Dendritic cell treated with granulocyte-macrophage colony-stimulating factor and Interleukin-4, amounts not matched to agents 40 ng/mL and 50 ng/mL, for 4 days (primary cell): ENCODE measurements around the gene NCOA1.

Experiments used
- H3K27ac Mint-ChIP-seq: one replicate; pipeline ENCODE4 v1.8.0; 2022; ENCODE audit warnings: mild to moderate bottlenecking, mixed read lengths
- H3K27me3 Mint-ChIP-seq: one replicate; pipeline ENCODE4 v1.8.0; 2022; ENCODE audit warnings: mild to moderate bottlenecking, mixed read lengths
- H3K36me3 Mint-ChIP-seq: one replicate; pipeline ENCODE4 v1.8.0; 2022; ENCODE audit warnings: low read depth, mixed read lengths
- H3K4me1 Mint-ChIP-seq: one replicate; pipeline ENCODE4 v1.8.0; 2022; ENCODE audit warnings: low read depth, mixed read lengths
- H3K4me3 Mint-ChIP-seq: one replicate; pipeline ENCODE4 v1.8.0; 2022; ENCODE audit warnings: mild to moderate bottlenecking, moderate library complexity, mixed read lengths
- H3K9me3 Mint-ChIP-seq: one replicate; pipeline ENCODE4 v1.8.0; 2022; ENCODE audit warnings: mixed read lengths
- intact Hi-C: fragments of 100-400 bp; cut with micrococcal nuclease; formaldehyde crosslinking; loops from one replicate; pipeline ENCODE4 v1.15.0; 2022

NCOA1 gene

GRCh38 chr2:24642351-24642750 is 151.3 kb downstream of the NCOA1 start:
- no peaks in the 10 kb centered on the region for H3K36me3 Mint-ChIP-seq
- H3K27ac Mint-ChIP-seq, result no peak overlapping the region
- no peaks in the 10 kb centered on the region for H3K27me3 Mint-ChIP-seq
- no peak overlapping the region for H3K4me3 Mint-ChIP-seq
- H3K4me1 Mint-ChIP-seq, result peaks cover 5% of the 10 kb centered on the region
- intact Hi-C loops, result no loop called here
- H3K9me3 Mint-ChIP-seq, result no peaks in the 10 kb centered on the region

- Mint-ChIP-seq H3K4me1 (peaks cover 5% of the 10 kb centered on the region), H3K27me3 (no peaks in the 10 kb centered on the region), H3K9me3 (no peaks in the 10 kb centered on the region), H3K4me3 (no peak overlapping the region), H3K27ac (no peak overlapping the region), H3K36me3 (no peaks in the 10 kb centered on the region)
- intact Hi-C loops, result no loop called here
Observed at GRCh38 chr2:24643051-24643450, 152.0 kb downstream of the NCOA1 start.

GRCh38 chr2:24644032-24644431 is 153.0 kb downstream of the NCOA1 start:
- H3K9me3 Mint-ChIP-seq, result no peaks in the 10 kb centered on the region
- no peaks in the 10 kb centered on the region for H3K36me3 Mint-ChIP-seq
- intact Hi-C loops, result no loop called here
- H3K27me3 Mint-ChIP-seq, result no peaks in the 10 kb centered on the region
- H3K27ac Mint-ChIP-seq, result no peak overlapping the region
- no peaks in the 10 kb centered on the region for H3K4me1 Mint-ChIP-seq
- no peak overlapping the region for H3K4me3 Mint-ChIP-seq

- Mint-ChIP-seq H3K4me1 (peaks cover 16% of the 10 kb centered on the region), H3K4me3 (no peak overlapping the region), H3K9me3 (no peaks in the 10 kb centered on the region), H3K36me3 (no peaks in the 10 kb centered on the region), H3K27me3 (no peaks in the 10 kb centered on the region), H3K27ac (no peak overlapping the region)
- intact Hi-C loops, result no loop called here
Observed at GRCh38 chr2:24650997-24651642, 160.1 kb downstream of the NCOA1 start.

- Mint-ChIP-seq H3K4me3 (no peak overlapping the region), H3K27ac (no peak overlapping the region), H3K36me3 (no peaks in the 10 kb centered on the region), H3K27me3 (no peaks in the 10 kb centered on the region), H3K9me3 (no peaks in the 10 kb centered on the region), H3K4me1 (peaks cover 16% of the 10 kb centered on the region)
- intact Hi-C loops, result no loop called here
Observed at GRCh38 chr2:24651643-24652003, 160.6 kb downstream of the NCOA1 start.

GRCh38 chr2:24652265-24653182 is 161.5 kb downstream of the NCOA1 start:
- Mint-ChIP-seq H3K27ac (peak overlapping the region; percentile 68), H3K4me3 (no peak overlapping the region), H3K27me3 (no peaks in the 10 kb centered on the region), H3K4me1 (peaks cover 21% of the 10 kb centered on the region), H3K9me3 (no peaks in the 10 kb centered on the region), H3K36me3 (no peaks in the 10 kb centered on the region)
- intact Hi-C loops, result no loop called here

GRCh38 chr2:24657818-24658217 is 166.8 kb downstream of the NCOA1 start:
- peaks cover 24% of the 10 kb centered on the region for H3K4me1 Mint-ChIP-seq
- H3K36me3 Mint-ChIP-seq, result peaks cover 12% of the 10 kb centered on the region
- no peaks in the 10 kb centered on the region for H3K9me3 Mint-ChIP-seq
- intact Hi-C loops, result no loop called here
- no peak overlapping the region for H3K27ac Mint-ChIP-seq
- no peaks in the 10 kb centered on the region for H3K27me3 Mint-ChIP-seq
- H3K4me3 Mint-ChIP-seq, result no peak overlapping the region

GRCh38 chr2:24658531-24659202 is 167.6 kb downstream of the NCOA1 start:
- Mint-ChIP-seq H3K27me3 (no peaks in the 10 kb centered on the region), H3K36me3 (peaks cover 12% of the 10 kb centered on the region), H3K4me3 (no peak overlapping the region), H3K27ac (no peak overlapping the region), H3K4me1 (peaks cover 21% of the 10 kb centered on the region), H3K9me3 (no peaks in the 10 kb centered on the region)
- intact Hi-C loops, result no loop called here

- Mint-ChIP-seq H3K4me3 (no peak overlapping the region), H3K27ac (no peak overlapping the region), H3K4me1 (peaks cover 15% of the 10 kb centered on the region), H3K27me3 (no peaks in the 10 kb centered on the region), H3K36me3 (peaks cover 12% of the 10 kb centered on the region), H3K9me3 (no peaks in the 10 kb centered on the region)
- intact Hi-C loops, result no loop called here
Observed at GRCh38 chr2:24659862-24660261, 168.8 kb downstream of the NCOA1 start.

- intact Hi-C loops, result no loop called here
Observed at GRCh38 chr2:24667542-24667941, 176.5 kb downstream of the NCOA1 start.

GRCh38 chr2:24671230-24671629 is 180.2 kb downstream of the NCOA1 start:
- Mint-ChIP-seq H3K4me3 (no peak overlapping the region), H3K27ac (no peak overlapping the region), H3K36me3 (peaks cover 42% of the 10 kb centered on the region)

More at GRCh38 chr2:24667542-24667941, 176.5 kb downstream of the NCOA1 start:
- Mint-ChIP-seq H3K36me3 (peaks cover 32% of the 10 kb centered on the region), H3K9me3 (no peaks in the 10 kb centered on the region), H3K27ac (no peak overlapping the region), H3K4me3 (no peak overlapping the region), H3K27me3 (no peaks in the 10 kb centered on the region), H3K4me1 (no peaks in the 10 kb centered on the region)

GRCh38 chr2:24672589-24672988 is 181.5 kb downstream of the NCOA1 start:
- intact Hi-C loops, result no loop called here
- Mint-ChIP-seq H3K36me3 (peaks cover 55% of the 10 kb centered on the region), H3K4me1 (no peaks in the 10 kb centered on the region), H3K27me3 (no peaks in the 10 kb centered on the region), H3K9me3 (no peaks in the 10 kb centered on the region), H3K4me3 (no peak overlapping the region), H3K27ac (no peak overlapping the region)

More at GRCh38 chr2:24671230-24671629, 180.2 kb downstream of the NCOA1 start:
- no peaks in the 10 kb centered on the region for H3K4me1 Mint-ChIP-seq
- intact Hi-C loops, result no loop called here
- no peaks in the 10 kb centered on the region for H3K27me3 Mint-ChIP-seq
- no peaks in the 10 kb centered on the region for H3K9me3 Mint-ChIP-seq

GRCh38 chr2:24675338-24675737 is 184.3 kb downstream of the NCOA1 start:
- H3K9me3 Mint-ChIP-seq, result no peaks in the 10 kb centered on the region
- intact Hi-C loops, result no loop called here
- H3K4me1 Mint-ChIP-seq, result no peaks in the 10 kb centered on the region
- peaks cover 51% of the 10 kb centered on the region for H3K36me3 Mint-ChIP-seq
- H3K4me3 Mint-ChIP-seq, result no peak overlapping the region
- H3K27ac Mint-ChIP-seq, result no peak overlapping the region
- no peaks in the 10 kb centered on the region for H3K27me3 Mint-ChIP-seq

GRCh38 chr2:24676493-24676892 is 185.4 kb downstream of the NCOA1 start:
- intact Hi-C loops, result no loop called here
- no peak overlapping the region for H3K4me3 Mint-ChIP-seq
- H3K27ac Mint-ChIP-seq, result no peak overlapping the region
- H3K9me3 Mint-ChIP-seq, result no peaks in the 10 kb centered on the region
- H3K36me3 Mint-ChIP-seq, result peaks cover 56% of the 10 kb centered on the region
- H3K27me3 Mint-ChIP-seq, result no peaks in the 10 kb centered on the region
- H3K4me1 Mint-ChIP-seq, result no peaks in the 10 kb centered on the region
